Endodermal cell (in vitro differentiated cells): ENCODE data around the gene CXXC5. TPM values are rescaled to one million over a fixed set of nuclear protein-coding genes. Genes with fewer than 3 reads are reported as not detected.

Experiments
- DNase-seq: peaks from one replicate; pipeline ENCODE4 v3.0.0-alpha.2; 2017
- H3K27ac ChIP-seq: 2 replicates; pipeline ENCODE4 v1.5.1; 2013; ENCODE audit warnings: mild to moderate bottlenecking, low read depth, low read length, moderate library complexity
- H3K27me3 ChIP-seq: 2 replicates; pipeline ENCODE4 v1.6.1; 2013; ENCODE audit warnings: mild to moderate bottlenecking, low read length, moderate library complexity; ENCODE audit not compliant: insufficient read depth, control insufficient read depth, poor library complexity, severe bottlenecking
- H3K36me3 ChIP-seq: 2 replicates; pipeline ENCODE4 v1.7.0; 2013; ENCODE audit warnings: mild to moderate bottlenecking, low read length, moderate library complexity; ENCODE audit not compliant: control insufficient read depth, insufficient read depth
- H3K4me1 ChIP-seq: one replicate; pipeline ENCODE4 v1.7.0; 2013; ENCODE audit warnings: low read length; ENCODE audit not compliant: control insufficient read depth, insufficient read depth
- H3K4me3 ChIP-seq: 2 replicates; pipeline ENCODE4 v1.5.1; 2013; ENCODE audit warnings: mild to moderate bottlenecking, low read length, moderate library complexity
- H3K9ac ChIP-seq: 2 replicates; pipeline ENCODE4 v1.6.1; 2013; ENCODE audit warnings: mild to moderate bottlenecking, low read length, moderate library complexity; ENCODE audit not compliant: poor library complexity, severe bottlenecking; ENCODE audit errors: extremely low read depth
- H3K9me3 ChIP-seq: 2 replicates; pipeline ENCODE4 v1.6.1; 2013; ENCODE audit warnings: mild to moderate bottlenecking, low read length, moderate library complexity; ENCODE audit not compliant: control insufficient read depth
- H3K27ac Mint-ChIP-seq: 2 replicates; pipeline ENCODE4 v1.8.0; 2020; ENCODE audit warnings: mixed read lengths
- H3K27me3 Mint-ChIP-seq: 2 replicates; pipeline ENCODE4 v1.8.0; 2021; ENCODE audit warnings: mild to moderate bottlenecking, mixed read lengths; ENCODE audit not compliant: insufficient read depth
- H3K36me3 Mint-ChIP-seq: 2 replicates; pipeline ENCODE4 v1.8.0; 2020; ENCODE audit warnings: low read depth, mixed read lengths
- H3K4me1 Mint-ChIP-seq: 2 replicates; pipeline ENCODE4 v1.8.0; 2020; ENCODE audit warnings: mixed read lengths
- H3K4me3 Mint-ChIP-seq: 2 replicates; pipeline ENCODE4 v1.8.0; 2020; ENCODE audit warnings: mild to moderate bottlenecking, moderate library complexity, mixed read lengths
- H3K9me3 Mint-ChIP-seq: 2 replicates; pipeline ENCODE4 v1.8.0; 2020; ENCODE audit warnings: mild to moderate bottlenecking, mixed read lengths
- CTCF ChIP-seq: fragments of 200-600 bp; sonication (generic); conservative IDR thresholded peaks from 2 replicates; pipeline ENCODE4 v1.5.0; 2021; ENCODE audit warnings: antibody characterized with exemption, mild to moderate bottlenecking
- WGBS, 2 experiments: methylation state at CpG; one replicate each; pipeline versions ENCODE4 v1.1.5 to v1.1.7; 2013; ENCODE audit warnings: missing lambda C conversion rate in 2 of 2, mixed read lengths in 1 of 2; ENCODE audit not compliant: insufficient coverage in 1 of 2, insufficient read length in 1 of 2; 5-methylcytosine and 5-hydroxymethylcytosine counted together
- total RNA-seq, 2 donors: library from RNA; stranded (reverse); fragmentation: NEBNext Ultra II Directional in 1 of 2; extraction: Animal tissue kit (Norgen Biotek cat#: 25700) in 1 of 2; gene quantifications; 2 replicates in 1 of 2; 3 replicates in 1 of 2; pipeline ENCODE4 v1.2.1, GENCODE V29; 2021

The CXXC5 gene
- total RNA-seq, 2 donors from 2014 or later: 50.5 to 67.9 TPM

- H3K36me3 Mint-ChIP-seq: peaks cover 38% of the 10 kb centered on the region
- no peak for TF ChIP-seq CTCF
- no peak overlapping the region for H3K9ac ChIP-seq
- no peaks in the 10 kb centered on the region for H3K27me3 Mint-ChIP-seq
- H3K27ac Mint-ChIP-seq: no peak overlapping the region
- no peaks in the 10 kb centered on the region for H3K27me3 ChIP-seq
- H3K4me1 Mint-ChIP-seq: peaks cover 26% of the 10 kb centered on the region
- H3K4me3 Mint-ChIP-seq: no peak overlapping the region
- no peaks in the 10 kb centered on the region for H3K9me3 ChIP-seq
- no peak overlapping the region for H3K27ac ChIP-seq
- H3K36me3 ChIP-seq: peaks cover 50% of the 10 kb centered on the region
- no peak for DNase-seq
- H3K9me3 Mint-ChIP-seq: no peaks in the 10 kb centered on the region
- H3K4me3 ChIP-seq: no peak overlapping the region
- H3K4me1 ChIP-seq: peaks cover 4% of the 10 kb centered on the region
Measured at GRCh38 chr5:139630855-139631254, 17.3 kb upstream of the CXXC5 start.

- H3K4me1 ChIP-seq: peaks cover 7% of the 10 kb centered on the region
- Mint-ChIP-seq H3K4me3 (no peak overlapping the region), H3K9me3 (no peaks in the 10 kb centered on the region), H3K4me1 (peaks cover 27% of the 10 kb centered on the region), H3K27ac (no peak overlapping the region), H3K36me3 (peaks cover 32% of the 10 kb centered on the region), H3K27me3 (no peaks in the 10 kb centered on the region)
- WGBS, 2 experiments: 85 to 94% methylated on average over 2 to 3 of the region's 3 CpGs
- peaks cover 44% of the 10 kb centered on the region for H3K36me3 ChIP-seq
- no peak for TF ChIP-seq CTCF
- no peak for DNase-seq
- H3K4me3 ChIP-seq: no peak overlapping the region
- H3K9ac ChIP-seq: no peak overlapping the region
- H3K9me3 ChIP-seq: no peaks in the 10 kb centered on the region
- H3K27ac ChIP-seq: no peak overlapping the region
- no peaks in the 10 kb centered on the region for H3K27me3 ChIP-seq
Measured at GRCh38 chr5:139631520-139632165, 16.5 kb upstream of the CXXC5 start.

- Histone ChIP-seq H3K4me1 (peaks cover 16% of the 10 kb centered on the region), H3K27ac (no peak overlapping the region), H3K27me3 (no peaks in the 10 kb centered on the region), H3K36me3 (peaks cover 26% of the 10 kb centered on the region), H3K9me3 (no peaks in the 10 kb centered on the region), H3K9ac (no peak overlapping the region), H3K4me3 (no peak overlapping the region)
- H3K4me1 Mint-ChIP-seq: peaks cover 22% of the 10 kb centered on the region
- no peaks in the 10 kb centered on the region for H3K27me3 Mint-ChIP-seq
- H3K27ac Mint-ChIP-seq: peak overlapping the region; percentile 48
- DNase-seq: peak; percentile 88
- 39 to 43% methylated on average over 3 to 6 of the region's 6 CpGs for WGBS, 2 experiments
- no peaks in the 10 kb centered on the region for H3K9me3 Mint-ChIP-seq
- peak; percentile 98 for TF ChIP-seq CTCF
- H3K4me3 Mint-ChIP-seq: no peak overlapping the region
- H3K36me3 Mint-ChIP-seq: peaks cover 17% of the 10 kb centered on the region
Measured at GRCh38 chr5:139633295-139634027, 14.7 kb upstream of the CXXC5 start.
